Measurements from ENCODE around the gene SH3GL1. TPM values are rescaled to one million over a fixed set of nuclear protein-coding genes. Genes with fewer than 3 reads are reported as not detected.

Gene SH3GL1
- total and polyA plus RNA-seq, 9 of the 15 experiments (the other 6 are each of a cell fraction or from before 2014, with no cell fraction given) = 1.7 to 75.3 (median 25.7) TPM

DNA sequence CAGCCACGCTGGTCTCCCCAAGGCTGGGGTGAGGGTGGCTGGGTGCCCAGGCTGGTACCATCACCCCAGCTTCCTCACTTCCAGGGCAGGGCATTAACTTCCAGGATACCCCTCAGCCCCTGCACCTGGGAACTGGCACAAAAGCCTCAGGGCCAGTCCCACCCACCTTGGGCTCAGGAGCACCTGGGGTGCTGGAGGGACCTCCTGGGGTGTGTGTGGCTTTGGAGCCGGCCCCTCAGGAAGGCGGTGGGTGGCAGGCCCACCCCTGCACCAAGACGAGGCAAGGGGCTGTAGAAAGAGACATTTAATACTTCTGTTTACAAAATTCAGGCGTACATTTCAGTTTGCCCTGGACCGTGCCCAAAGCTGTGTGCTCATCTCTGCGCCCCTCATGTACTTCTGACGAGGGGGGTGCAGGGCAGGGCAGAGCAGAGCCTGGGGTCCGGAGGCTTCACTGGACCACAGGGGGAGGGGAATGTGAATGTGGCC lies 40.2 kb downstream of the SH3GL1 start:
- no peaks in the 10 kb centered on the region for H3K9me3 ChIP-seq (replicated peaks; ENCODE audit: control insufficient read depth, insufficient read depth, low read depth, low read length)
- H3K4me3 ChIP-seq = no peak overlapping the region
- ChIA-PET CTCF (ENCODE audit: low intra/inter-chr PET ratio) (no interaction called here), POLR2A (interaction anchor here (0.6 to 4.8 kb wide), 6 partner anchors 10 to 170 kb away, joined by 3 to 29 read pairs (median 5); no protein-coding TSS in a partner anchor)
- H3K4me1 ChIP-seq (replicated peaks in 1 of 2; ENCODE audit: control insufficient read depth in 2 of 2, insufficient read depth in 2 of 2, low read length in 2 of 2) = peaks cover 0 to 70% of the 10 kb centered on the region in 2 experiments; a peak in 2 of 5 replicates
- no peaks in the 10 kb centered on the region for H3K79me2 ChIP-seq (ENCODE audit: control insufficient read depth, insufficient read depth, low read length)
- no peaks in the 10 kb centered on the region for H3K27me3 ChIP-seq (ENCODE audit: control insufficient read depth in 2 of 2, insufficient read depth in 2 of 2, low read length in 2 of 2)
- no peak overlapping the region for H3K4me2 ChIP-seq (ENCODE audit: insufficient read depth, low read length)
- in situ Hi-C loops (cut with MboI) (no loop called here), intact Hi-C loops (cut with micrococcal nuclease) (no loop called here)
- no peak for DNase-seq (ENCODE audit: extremely low read depth in 1 of 4, low spot score in 3 of 4)
- H4K20me1 ChIP-seq (replicated peaks; ENCODE audit: control insufficient read depth, insufficient read depth, low read length) = 0 out of 2 replicates have a peak, but pooled peaks cover 4% of the 10 kb centered on the region
- no peak for FAIRE-seq
- peaks cover 72% of the 10 kb centered on the region; the same call in 2 of the 3 replicates for H3K36me3 ChIP-seq (ENCODE audit: control insufficient read depth, insufficient read depth, low read length)
- no peaks in the 10 kb centered on the region for H3K9me1 ChIP-seq (ENCODE audit: control insufficient read depth, insufficient read depth, low read length)
- ATAC-seq = no peak
- BruUV-seq (replicated peaks) = no TSS peak
- H3K9ac ChIP-seq (ENCODE audit: insufficient read depth in 1 of 2, low read depth in 2 of 2, low read length in 2 of 2) = peak overlapping the region in 1 of 2 experiments; percentile 64; a peak in 1 of 4 replicates
- H3K27ac ChIP-seq (ENCODE audit: extremely low read depth, low read depth, low read length) = no peak overlapping the region
- WGBS (ENCODE audit: insufficient coverage, low coverage, missing lambda C conversion rate) = 84% methylated on average over 8 of the region's 9 CpGs
- H2AFZ ChIP-seq (ENCODE audit: low read depth, low read length) = no peak overlapping the region
- TF ChIP-seq, protein P1, sequence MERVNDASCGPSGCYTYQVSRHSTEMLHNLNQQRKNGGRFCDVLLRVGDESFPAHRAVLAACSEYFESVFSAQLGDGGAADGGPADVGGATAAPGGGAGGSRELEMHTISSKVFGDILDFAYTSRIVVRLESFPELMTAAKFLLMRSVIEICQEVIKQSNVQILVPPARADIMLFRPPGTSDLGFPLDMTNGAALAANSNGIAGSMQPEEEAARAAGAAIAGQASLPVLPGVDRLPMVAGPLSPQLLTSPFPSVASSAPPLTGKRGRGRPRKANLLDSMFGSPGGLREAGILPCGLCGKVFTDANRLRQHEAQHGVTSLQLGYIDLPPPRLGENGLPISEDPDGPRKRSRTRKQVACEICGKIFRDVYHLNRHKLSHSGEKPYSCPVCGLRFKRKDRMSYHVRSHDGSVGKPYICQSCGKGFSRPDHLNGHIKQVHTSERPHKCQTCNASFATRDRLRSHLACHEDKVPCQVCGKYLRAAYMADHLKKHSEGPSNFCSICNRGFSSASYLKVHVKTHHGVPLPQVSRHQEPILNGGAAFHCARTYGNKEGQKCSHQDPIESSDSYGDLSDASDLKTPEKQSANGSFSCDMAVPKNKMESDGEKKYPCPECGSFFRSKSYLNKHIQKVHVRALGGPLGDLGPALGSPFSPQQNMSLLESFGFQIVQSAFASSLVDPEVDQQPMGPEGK (CRISPR knock-in tag; IDR thresholded peaks at IDR 0.05; ENCODE audit: borderline replicate concordance) = no peak
- TF ChIP-seq KDM4B (IDR thresholded peaks at IDR 0.05; ENCODE audit: borderline replicate concordance in 2 of 2, low read depth in 1 of 2) = no peak
- peak; percentile 13; the same call in 1 of the 2 replicates for TF ChIP-seq RBFOX2 (IDR thresholded peaks at IDR 0.05; ENCODE audit: low read depth, low read length)
- TF ChIP-seq POLR2B (IDR thresholded peaks at IDR 0.05; ENCODE audit: low read depth, partially characterized antibody) = peak; percentile 15
- no peak for TF ChIP-seq CCAR2 (IDR thresholded peaks at IDR 0.05; ENCODE audit: low read depth, low read length)
- TF ChIP-seq, protein P2, sequence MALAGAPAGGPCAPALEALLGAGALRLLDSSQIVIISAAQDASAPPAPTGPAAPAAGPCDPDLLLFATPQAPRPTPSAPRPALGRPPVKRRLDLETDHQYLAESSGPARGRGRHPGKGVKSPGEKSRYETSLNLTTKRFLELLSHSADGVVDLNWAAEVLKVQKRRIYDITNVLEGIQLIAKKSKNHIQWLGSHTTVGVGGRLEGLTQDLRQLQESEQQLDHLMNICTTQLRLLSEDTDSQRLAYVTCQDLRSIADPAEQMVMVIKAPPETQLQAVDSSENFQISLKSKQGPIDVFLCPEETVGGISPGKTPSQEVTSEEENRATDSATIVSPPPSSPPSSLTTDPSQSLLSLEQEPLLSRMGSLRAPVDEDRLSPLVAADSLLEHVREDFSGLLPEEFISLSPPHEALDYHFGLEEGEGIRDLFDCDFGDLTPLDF (CRISPR knock-in tag; IDR thresholded peaks at IDR 0.05) = no peak
- TF ChIP-seq, protein P3, sequence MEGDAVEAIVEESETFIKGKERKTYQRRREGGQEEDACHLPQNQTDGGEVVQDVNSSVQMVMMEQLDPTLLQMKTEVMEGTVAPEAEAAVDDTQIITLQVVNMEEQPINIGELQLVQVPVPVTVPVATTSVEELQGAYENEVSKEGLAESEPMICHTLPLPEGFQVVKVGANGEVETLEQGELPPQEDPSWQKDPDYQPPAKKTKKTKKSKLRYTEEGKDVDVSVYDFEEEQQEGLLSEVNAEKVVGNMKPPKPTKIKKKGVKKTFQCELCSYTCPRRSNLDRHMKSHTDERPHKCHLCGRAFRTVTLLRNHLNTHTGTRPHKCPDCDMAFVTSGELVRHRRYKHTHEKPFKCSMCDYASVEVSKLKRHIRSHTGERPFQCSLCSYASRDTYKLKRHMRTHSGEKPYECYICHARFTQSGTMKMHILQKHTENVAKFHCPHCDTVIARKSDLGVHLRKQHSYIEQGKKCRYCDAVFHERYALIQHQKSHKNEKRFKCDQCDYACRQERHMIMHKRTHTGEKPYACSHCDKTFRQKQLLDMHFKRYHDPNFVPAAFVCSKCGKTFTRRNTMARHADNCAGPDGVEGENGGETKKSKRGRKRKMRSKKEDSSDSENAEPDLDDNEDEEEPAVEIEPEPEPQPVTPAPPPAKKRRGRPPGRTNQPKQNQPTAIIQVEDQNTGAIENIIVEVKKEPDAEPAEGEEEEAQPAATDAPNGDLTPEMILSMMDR (IDR thresholded peaks at IDR 0.05 in 2 of 3, conservative IDR thresholded peaks at IDR 0.05 in 1 of 3; ENCODE audit: insufficient read depth in 2 of 3, low read depth in 1 of 3, low read length in 3 of 3) = no peak
- no peak for TF ChIP-seq JUN (IDR thresholded peaks at IDR 0.05; ENCODE audit: borderline replicate concordance, low read depth, low read length)
- TF ChIP-seq JUN (CRISPR knock-in tag; IDR thresholded peaks at IDR 0.05; ENCODE audit: borderline replicate concordance) = no peak
- TF ChIP-seq HIVEP1 (CRISPR knock-in tag; IDR thresholded peaks at IDR 0.05) = no peak
- TF ChIP-seq, protein P4, sequence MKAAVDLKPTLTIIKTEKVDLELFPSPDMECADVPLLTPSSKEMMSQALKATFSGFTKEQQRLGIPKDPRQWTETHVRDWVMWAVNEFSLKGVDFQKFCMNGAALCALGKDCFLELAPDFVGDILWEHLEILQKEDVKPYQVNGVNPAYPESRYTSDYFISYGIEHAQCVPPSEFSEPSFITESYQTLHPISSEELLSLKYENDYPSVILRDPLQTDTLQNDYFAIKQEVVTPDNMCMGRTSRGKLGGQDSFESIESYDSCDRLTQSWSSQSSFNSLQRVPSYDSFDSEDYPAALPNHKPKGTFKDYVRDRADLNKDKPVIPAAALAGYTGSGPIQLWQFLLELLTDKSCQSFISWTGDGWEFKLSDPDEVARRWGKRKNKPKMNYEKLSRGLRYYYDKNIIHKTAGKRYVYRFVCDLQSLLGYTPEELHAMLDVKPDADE (conservative IDR thresholded peaks at IDR 0.05; ENCODE audit: control insufficient read depth, low read depth, low read length) = no peak
- no peak for TF ChIP-seq BRF1 (IDR thresholded peaks at IDR 0.05; ENCODE audit: borderline replicate concordance, extremely low read depth, insufficient read length)
- TF ChIP-seq, protein P5, sequence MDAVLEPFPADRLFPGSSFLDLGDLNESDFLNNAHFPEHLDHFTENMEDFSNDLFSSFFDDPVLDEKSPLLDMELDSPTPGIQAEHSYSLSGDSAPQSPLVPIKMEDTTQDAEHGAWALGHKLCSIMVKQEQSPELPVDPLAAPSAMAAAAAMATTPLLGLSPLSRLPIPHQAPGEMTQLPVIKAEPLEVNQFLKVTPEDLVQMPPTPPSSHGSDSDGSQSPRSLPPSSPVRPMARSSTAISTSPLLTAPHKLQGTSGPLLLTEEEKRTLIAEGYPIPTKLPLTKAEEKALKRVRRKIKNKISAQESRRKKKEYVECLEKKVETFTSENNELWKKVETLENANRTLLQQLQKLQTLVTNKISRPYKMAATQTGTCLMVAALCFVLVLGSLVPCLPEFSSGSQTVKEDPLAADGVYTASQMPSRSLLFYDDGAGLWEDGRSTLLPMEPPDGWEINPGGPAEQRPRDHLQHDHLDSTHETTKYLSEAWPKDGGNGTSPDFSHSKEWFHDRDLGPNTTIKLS (IDR thresholded peaks at IDR 0.05; ENCODE audit: borderline replicate concordance, low read depth) = no peak

Data from K562 (cell line).